ENCODE results near the gene NRM. TPM values are rescaled to one million over a fixed set of nuclear protein-coding genes. Genes with fewer than 3 reads are reported as not detected.
A peak's percentile ranks its signal among the peaks of the same experiment; 100 is the strongest.
"Not testable (repeated sequence)": the region's sequence is repeated elsewhere in the genome, so short reads cannot be mapped to it uniquely, and the experiment has no call there.

The NRM gene
- total RNA-seq, 1 donor from 2014 or later = 12.8 TPM

- no peak for TF ChIP-seq EZH2 (IDR thresholded peaks at IDR 0.05; ENCODE audit: insufficient read depth, low read length)
- no peaks in the 10 kb centered on the region for H3K27me3 Mint-ChIP-seq (ENCODE audit: low read depth, unreplicated experiment)
- Histone ChIP-seq H3K4me2 (ENCODE audit: low read length) (peak overlapping the region; percentile 89), H2AFZ (ENCODE audit: low read depth, low read length) (no peak overlapping the region), H3K4me1 (ENCODE audit: insufficient read depth, low read length) (peaks cover 47% of the 10 kb centered on the region), H3K9me3 (ENCODE audit: insufficient read depth, low read depth, low read length) (no peaks in the 10 kb centered on the region), H4K20me1 (ENCODE audit: insufficient read depth, low read length) (peaks cover 44% of the 10 kb centered on the region), H3K9ac (ENCODE audit: low read length) (peak overlapping the region; percentile 97), H3K27me3 (ENCODE audit: insufficient read depth, low read length) (no peaks in the 10 kb centered on the region), H3K27ac (ENCODE audit: low read depth, low read length) (peak overlapping the region; percentile 90), H3K4me3 (ENCODE audit: insufficient read depth, low read depth, low read length) (peak overlapping the region; percentile 97), H3K79me2 (ENCODE audit: insufficient read depth, low read length) (peaks cover 82% of the 10 kb centered on the region), H3K36me3 (ENCODE audit: insufficient read depth, low read length) (peaks cover 31% of the 10 kb centered on the region)
- no peak for FAIRE-seq
- H3K4me1 Mint-ChIP-seq (ENCODE audit: low read depth, unreplicated experiment) = peaks cover 44% of the 10 kb centered on the region
- H3K4me3 Mint-ChIP-seq (ENCODE audit: unreplicated experiment) = peak overlapping the region; percentile 100
- H3K36me3 Mint-ChIP-seq (ENCODE audit: low read depth, unreplicated experiment) = peaks cover 30% of the 10 kb centered on the region
- no peak for DNase-seq (ENCODE audit: low read depth)
- no peaks in the 10 kb centered on the region for H3K9me3 Mint-ChIP-seq (ENCODE audit: unreplicated experiment)
- peak overlapping the region; percentile 98 for H3K27ac Mint-ChIP-seq (ENCODE audit: unreplicated experiment)
Observed at GRCh38 chr6:30720738-30721197, 30.0 kb upstream of the NRM start.

GRCh38 chr6:30719791-30720737 lies 29.3 kb upstream of the NRM start, which contains the start of gene TUBB:
TSS of gene TUBB (plus strand) at chr6:30720352. CDS start at chr6:30720507, 155 bp downstream.
- peaks cover 41% of the 10 kb centered on the region for H3K4me1 Mint-ChIP-seq (ENCODE audit: low read depth, unreplicated experiment)
- Histone ChIP-seq H3K79me2 (ENCODE audit: insufficient read depth, low read length) (peaks cover 80% of the 10 kb centered on the region), H3K27me3 (ENCODE audit: insufficient read depth, low read length) (no peaks in the 10 kb centered on the region), H3K36me3 (ENCODE audit: insufficient read depth, low read length) (peaks cover 24% of the 10 kb centered on the region), H3K9me3 (ENCODE audit: insufficient read depth, low read depth, low read length) (no peaks in the 10 kb centered on the region), H4K20me1 (ENCODE audit: insufficient read depth, low read length) (peaks cover 36% of the 10 kb centered on the region), H2AFZ (ENCODE audit: low read depth, low read length) (peak within 1 kb of the TSS; percentile 4), H3K4me3 (ENCODE audit: insufficient read depth, low read depth, low read length) (peak within 1 kb of the TSS; percentile 97), H3K4me1 (ENCODE audit: insufficient read depth, low read length) (peaks cover 40% of the 10 kb centered on the region), H3K27ac (ENCODE audit: low read depth, low read length) (peak within 1 kb of the TSS; percentile 90), H3K9ac (ENCODE audit: low read length) (peak within 1 kb of the TSS; percentile 97), H3K4me2 (ENCODE audit: low read length) (peak within 1 kb of the TSS; percentile 89)
- peak within 1 kb of the TSS; percentile 100 for H3K4me3 Mint-ChIP-seq (ENCODE audit: unreplicated experiment)
- H3K36me3 Mint-ChIP-seq (ENCODE audit: low read depth, unreplicated experiment) = peaks cover 27% of the 10 kb centered on the region
- no peaks in the 10 kb centered on the region for H3K27me3 Mint-ChIP-seq (ENCODE audit: low read depth, unreplicated experiment)
- DNase-seq (ENCODE audit: low read depth) (peak; percentile 96), FAIRE-seq (no peak)
- H3K9me3 Mint-ChIP-seq (ENCODE audit: unreplicated experiment) = no peaks in the 10 kb centered on the region
- TF ChIP-seq CTCF (IDR thresholded peaks at IDR 0.05; ENCODE audit: insufficient read depth, low read depth, low read length) (no peak), EZH2 (IDR thresholded peaks at IDR 0.05; ENCODE audit: insufficient read depth, low read length) (no peak)
- H3K27ac Mint-ChIP-seq (ENCODE audit: unreplicated experiment) = peak within 1 kb of the TSS; percentile 98

GRCh38 chr6:30719356-30719755 lies 28.6 kb upstream of the NRM start:
- Histone ChIP-seq H2AFZ (ENCODE audit: low read depth, low read length) (peak overlapping the region; percentile 4), H3K4me1 (ENCODE audit: insufficient read depth, low read length) (peaks cover 33% of the 10 kb centered on the region), H3K9me3 (ENCODE audit: insufficient read depth, low read depth, low read length) (no peaks in the 10 kb centered on the region), H3K27me3 (ENCODE audit: insufficient read depth, low read length) (no peaks in the 10 kb centered on the region), H3K9ac (ENCODE audit: low read length) (peak overlapping the region; percentile 97), H4K20me1 (ENCODE audit: insufficient read depth, low read length) (peaks cover 29% of the 10 kb centered on the region), H3K36me3 (ENCODE audit: insufficient read depth, low read length) (peaks cover 17% of the 10 kb centered on the region), H3K4me3 (ENCODE audit: insufficient read depth, low read depth, low read length) (peak overlapping the region; percentile 97), H3K4me2 (ENCODE audit: low read length) (peak overlapping the region; percentile 89), H3K27ac (ENCODE audit: low read depth, low read length) (peak overlapping the region; percentile 90), H3K79me2 (ENCODE audit: insufficient read depth, low read length) (peaks cover 73% of the 10 kb centered on the region)
- H3K36me3 Mint-ChIP-seq (ENCODE audit: low read depth, unreplicated experiment) = peaks cover 26% of the 10 kb centered on the region
- H3K4me1 Mint-ChIP-seq (ENCODE audit: low read depth, unreplicated experiment) = peaks cover 34% of the 10 kb centered on the region
- no peak for FAIRE-seq
- no peak for DNase-seq (ENCODE audit: low read depth)
- no peaks in the 10 kb centered on the region for H3K9me3 Mint-ChIP-seq (ENCODE audit: unreplicated experiment)
- peak overlapping the region; percentile 98 for H3K27ac Mint-ChIP-seq (ENCODE audit: unreplicated experiment)
- peak overlapping the region; percentile 100 for H3K4me3 Mint-ChIP-seq (ENCODE audit: unreplicated experiment)
- TF ChIP-seq EZH2 (IDR thresholded peaks at IDR 0.05; ENCODE audit: insufficient read depth, low read length) (no peak), CTCF (IDR thresholded peaks at IDR 0.05; ENCODE audit: insufficient read depth, low read depth, low read length) (no peak)
- no peaks in the 10 kb centered on the region for H3K27me3 Mint-ChIP-seq (ENCODE audit: low read depth, unreplicated experiment)

- not testable (repeated sequence) for FAIRE-seq; H3K27me3 ChIP-seq (ENCODE audit: insufficient read depth, low read length); DNase-seq (ENCODE audit: low read depth); H3K9me3 Mint-ChIP-seq (ENCODE audit: unreplicated experiment); H3K27me3 Mint-ChIP-seq (ENCODE audit: low read depth, unreplicated experiment); H2AFZ ChIP-seq (ENCODE audit: low read depth, low read length); H3K9me3 ChIP-seq (ENCODE audit: insufficient read depth, low read depth, low read length)
- Mint-ChIP-seq H3K4me3 (ENCODE audit: unreplicated experiment) (peak overlapping the region; percentile 100), H3K4me1 (ENCODE audit: low read depth, unreplicated experiment) (peaks cover 22% of the 10 kb centered on the region), H3K27ac (ENCODE audit: unreplicated experiment) (peak overlapping the region; percentile 100), H3K36me3 (ENCODE audit: low read depth, unreplicated experiment) (peaks cover 24% of the 10 kb centered on the region)
- Histone ChIP-seq H3K4me1 (ENCODE audit: insufficient read depth, low read length) (peaks cover 23% of the 10 kb centered on the region), H3K4me2 (ENCODE audit: low read length) (peak overlapping the region; percentile 89), H3K27ac (ENCODE audit: low read depth, low read length) (peak overlapping the region; percentile 90), H3K79me2 (ENCODE audit: insufficient read depth, low read length) (peaks cover 61% of the 10 kb centered on the region), H3K9ac (ENCODE audit: low read length) (peak overlapping the region; percentile 74), H3K4me3 (ENCODE audit: insufficient read depth, low read depth, low read length) (peak overlapping the region; percentile 47), H3K36me3 (ENCODE audit: insufficient read depth, low read length) (peaks cover 12% of the 10 kb centered on the region), H4K20me1 (ENCODE audit: insufficient read depth, low read length) (peaks cover 17% of the 10 kb centered on the region)
Observed at GRCh38 chr6:30717845-30718720, 27.3 kb upstream of the NRM start.
